NCI-H460 (cell line): Measurements from ENCODE around the gene C1orf56. TPM values are rescaled to one million over a fixed set of nuclear protein-coding genes. Genes with fewer than 3 reads are reported as not detected.

Experiments used
- DNase-seq: peaks from one replicate; pipeline ENCODE4 v3.0.0-alpha.2; 2016; ENCODE audit warnings: low read depth; ENCODE audit errors: extremely low read depth
- total RNA-seq: library from RNA; depleted of rRNA; stranded (reverse); fragments of >200 nt; shearing (Covaris generic); gene quantifications from 2 replicates; pipeline ENCODE4 v1.2.3, GENCODE V29; 2014

Gene C1orf56
- total RNA-seq, 1 experiment from 2014 or later = 7.2 TPM

DNA sequence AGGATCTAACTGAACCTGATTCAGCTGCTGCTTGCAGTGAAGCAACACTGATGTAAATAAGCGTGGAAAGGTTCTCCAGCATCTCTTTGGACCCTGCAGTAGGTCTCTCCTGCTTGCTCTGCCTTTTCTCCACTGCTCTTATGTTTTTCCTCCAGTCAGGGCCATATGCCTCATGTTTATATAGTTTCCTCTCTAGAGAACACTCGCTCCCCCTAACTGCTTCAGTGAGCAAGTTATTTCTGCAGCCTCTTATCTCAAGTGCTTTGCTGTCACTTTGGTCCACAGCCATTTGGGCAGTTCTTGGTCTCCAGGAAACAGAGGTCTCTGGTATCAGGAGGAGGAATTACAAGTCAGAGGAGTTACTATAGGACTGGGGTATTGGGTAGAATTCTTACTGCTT lies 34.0 kb upstream of the C1orf56 start:
- no peak for DNase-seq

DNA sequence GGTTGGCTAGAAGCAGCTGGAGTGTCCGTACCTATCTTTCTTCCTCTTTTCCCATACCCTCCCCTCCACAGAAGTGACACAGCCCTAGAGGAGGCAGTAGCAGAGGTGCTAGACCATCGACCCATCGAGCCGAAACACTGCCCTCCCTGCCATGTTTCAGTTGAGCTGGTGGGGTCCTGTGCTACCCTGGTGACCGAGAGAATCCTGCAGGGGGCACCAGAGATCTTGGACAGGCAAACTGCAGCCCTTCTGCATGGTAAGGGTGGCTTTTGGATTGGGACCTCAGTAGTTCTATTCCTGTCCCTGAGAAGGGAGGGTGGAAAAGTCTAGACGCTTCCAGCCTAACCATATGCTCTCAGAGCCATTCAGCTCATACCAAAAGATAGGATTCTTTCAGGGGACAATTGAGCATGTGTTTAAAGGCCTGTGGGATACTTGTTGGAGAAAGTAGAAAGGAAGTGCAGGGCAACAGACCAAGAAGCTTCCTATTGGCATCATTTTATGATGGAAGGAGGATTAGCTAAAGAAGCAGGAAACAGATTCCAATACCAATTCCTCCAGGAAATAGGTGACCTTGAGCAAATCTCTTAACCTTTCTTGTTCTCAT lies 22.9 kb upstream of the C1orf56 start:
- DNase-seq = peak; percentile 70

DNA sequence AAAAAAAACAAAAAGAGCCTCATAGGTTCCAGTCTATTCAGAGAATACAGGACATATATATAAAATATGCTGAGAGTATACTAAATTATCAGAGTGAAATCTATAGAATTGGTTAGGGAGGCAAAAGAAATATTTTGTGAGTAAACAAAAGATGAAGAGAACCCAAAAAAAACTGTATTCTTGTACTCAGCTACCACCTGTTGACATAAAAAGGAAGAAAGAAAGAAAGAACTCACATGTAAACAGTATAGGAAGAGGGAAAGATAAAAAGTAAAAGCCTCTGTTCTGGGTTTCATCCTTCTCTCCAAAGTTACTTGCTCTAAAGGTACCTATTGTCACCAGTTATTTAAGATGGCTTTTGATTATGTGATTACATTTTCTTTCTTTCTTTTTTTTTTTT lies 21.1 kb upstream of the C1orf56 start:
- no peak for DNase-seq

DNA sequence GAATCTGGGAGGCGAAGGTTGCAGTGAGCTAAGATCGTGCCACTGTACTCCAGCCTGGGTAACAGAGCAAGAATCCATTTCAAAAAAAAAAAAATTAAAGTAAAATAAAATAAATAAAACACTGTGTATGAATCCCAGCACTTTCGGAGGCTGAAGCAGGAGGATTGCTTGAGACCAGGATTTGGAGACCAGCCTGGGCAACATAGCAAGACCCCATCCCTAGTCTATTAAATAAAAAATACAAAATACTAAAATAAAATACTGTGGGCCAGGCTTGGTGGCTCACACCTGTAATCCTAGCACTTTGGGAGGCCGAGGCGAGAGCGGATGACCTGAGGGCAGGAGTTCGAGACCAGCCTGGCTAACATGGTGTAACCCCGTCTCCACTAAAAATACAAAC lies 15.4 kb upstream of the C1orf56 start:
- DNase-seq = no peak

DNA sequence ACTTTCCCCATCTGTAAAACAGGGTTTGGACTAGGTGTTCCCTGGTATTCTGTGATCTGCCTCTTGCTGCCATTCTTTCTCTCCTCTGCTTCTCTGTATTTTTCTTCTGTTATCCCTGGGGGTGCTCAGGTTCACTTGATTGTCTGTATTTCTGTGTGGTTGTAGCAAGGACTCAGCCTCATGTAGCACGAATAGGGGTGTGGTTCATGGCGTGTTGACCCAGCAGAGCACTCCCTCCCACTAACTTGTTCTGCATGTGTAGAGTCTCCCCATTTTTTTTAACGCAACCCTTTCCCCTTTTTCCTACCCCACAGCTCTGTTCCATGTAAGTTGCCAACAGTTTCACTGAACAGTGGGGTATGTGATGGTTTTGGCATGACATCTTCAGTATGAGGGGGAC lies 12.4 kb upstream of the C1orf56 start:
- DNase-seq = no peak

DNA sequence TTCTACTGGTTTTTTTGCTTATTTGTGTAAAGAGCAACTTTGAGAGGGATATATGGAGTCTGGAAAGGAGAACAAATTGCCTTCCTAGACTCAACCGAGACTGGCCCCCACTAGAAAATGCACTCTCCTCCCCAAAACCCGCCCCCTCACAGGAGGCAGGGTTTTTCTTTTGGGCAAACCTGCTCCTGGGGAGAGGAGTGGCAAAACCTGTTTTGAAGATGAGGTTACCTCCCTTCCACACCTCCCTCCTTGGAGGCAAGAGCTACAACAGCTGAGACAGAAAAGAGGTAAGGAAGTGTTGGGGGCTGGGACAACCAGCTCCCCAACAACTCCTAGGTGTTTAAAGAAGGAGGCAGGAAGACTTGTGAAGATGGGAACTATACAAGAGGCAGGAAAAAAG lies 11.2 kb upstream of the C1orf56 start, which contains the start of gene BNIPL:
Gene BNIPL, plus strand, starts transcription at position 231 of the 400 bp plus-strand sequence. Its CDS starts 140 bp downstream, at position 371.
- DNase-seq = no peak

DNA sequence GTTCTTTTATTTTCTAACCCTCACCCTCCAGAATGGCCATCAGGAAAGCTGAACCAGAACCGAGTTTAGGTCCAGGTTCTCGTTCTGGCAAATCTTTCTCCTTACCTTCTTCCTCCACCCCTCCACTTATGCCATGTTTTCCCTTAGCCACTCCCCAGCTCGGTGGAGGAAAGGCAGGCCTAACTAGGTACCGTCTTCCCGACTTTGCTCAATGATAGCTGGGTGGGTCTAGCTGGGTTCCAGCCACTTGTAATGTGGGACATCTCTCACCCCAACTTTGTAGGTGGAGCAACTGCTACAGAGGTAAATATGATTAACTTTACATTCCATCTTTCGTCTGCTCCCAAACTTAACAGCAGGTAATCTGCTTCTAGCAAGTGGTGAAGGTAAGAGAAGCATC lies 10.5 kb upstream of the C1orf56 start:
- no peak for DNase-seq

DNA sequence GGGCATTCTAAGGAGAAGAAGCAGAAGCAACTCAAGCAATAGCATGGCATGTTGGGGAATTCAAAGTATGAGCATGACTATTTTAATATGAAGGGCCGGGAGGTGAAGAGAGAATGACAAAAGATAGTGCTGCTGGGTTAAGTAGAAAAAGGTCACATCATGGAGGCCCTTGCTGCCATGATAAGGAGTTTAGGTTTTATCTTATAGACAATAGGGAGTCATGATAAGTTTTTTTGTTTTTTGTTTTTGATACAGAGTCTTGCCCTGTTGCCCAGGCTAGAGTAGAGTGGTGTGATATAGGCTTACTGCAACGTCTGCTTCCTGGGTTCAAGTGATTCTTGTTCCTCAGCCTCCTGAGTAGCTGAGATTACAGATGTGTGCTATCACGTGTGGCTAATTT lies 8.0 kb upstream of the C1orf56 start:
- no peak for DNase-seq

DNA sequence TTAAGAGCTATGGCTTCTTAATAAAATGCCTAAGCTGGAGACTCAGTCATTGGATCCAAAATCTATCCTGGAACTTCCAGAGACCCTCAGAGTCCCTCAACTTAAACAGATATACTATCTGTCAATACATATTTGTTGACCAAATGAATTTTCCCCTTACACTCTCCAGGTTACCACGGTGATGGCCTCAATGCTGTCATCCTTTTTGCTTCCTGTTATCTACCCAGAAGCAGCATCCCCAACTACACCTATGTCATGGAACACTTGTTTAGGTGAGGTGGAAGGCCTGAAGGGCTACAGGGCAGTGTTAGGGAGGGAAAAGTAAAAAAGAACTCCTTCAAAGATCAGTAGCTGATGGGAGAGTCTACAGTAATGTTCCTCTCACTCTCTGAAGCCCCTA lies 4.4 kb upstream of the C1orf56 start:
- DNase-seq = no peak

DNA sequence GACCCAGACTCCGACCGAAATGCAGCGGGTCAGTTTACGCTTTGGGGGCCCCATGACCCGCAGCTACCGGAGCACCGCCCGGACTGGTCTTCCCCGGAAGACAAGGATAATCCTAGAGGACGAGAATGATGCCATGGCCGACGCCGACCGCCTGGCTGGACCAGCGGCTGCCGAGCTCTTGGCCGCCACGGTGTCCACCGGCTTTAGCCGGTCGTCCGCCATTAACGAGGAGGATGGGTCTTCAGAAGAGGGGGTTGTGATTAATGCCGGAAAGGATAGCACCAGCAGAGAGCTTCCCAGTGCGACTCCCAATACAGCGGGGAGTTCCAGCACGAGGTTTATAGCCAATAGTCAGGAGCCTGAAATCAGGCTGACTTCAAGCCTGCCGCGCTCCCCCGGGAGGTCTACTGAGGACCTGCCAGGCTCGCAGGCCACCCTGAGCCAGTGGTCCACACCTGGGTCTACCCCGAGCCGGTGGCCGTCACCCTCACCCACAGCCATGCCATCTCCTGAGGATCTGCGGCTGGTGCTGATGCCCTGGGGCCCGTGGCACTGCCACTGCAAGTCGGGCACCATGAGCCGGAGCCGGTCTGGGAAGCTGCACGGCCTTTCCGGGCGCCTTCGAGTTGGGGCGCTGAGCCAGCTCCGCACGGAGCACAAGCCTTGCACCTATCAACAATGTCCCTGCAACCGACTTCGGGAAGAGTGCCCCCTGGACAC lies 534 bp downstream of the C1orf56 start:
- peak; percentile 62 for DNase-seq

DNA sequence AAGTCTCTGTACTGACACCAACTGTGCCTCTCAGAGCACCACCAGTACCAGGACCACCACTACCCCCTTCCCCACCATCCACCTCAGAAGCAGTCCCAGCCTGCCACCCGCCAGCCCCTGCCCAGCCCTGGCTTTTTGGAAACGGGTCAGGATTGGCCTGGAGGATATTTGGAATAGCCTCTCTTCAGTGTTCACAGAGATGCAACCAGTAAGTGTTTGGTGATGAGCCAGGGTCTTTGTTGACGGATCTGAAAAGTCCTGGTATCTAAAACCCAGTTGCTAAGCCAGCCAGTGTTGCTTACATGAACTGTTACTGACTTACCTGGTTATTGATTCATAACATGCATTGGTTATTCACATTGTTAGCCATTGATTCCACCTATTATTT lies 1.1 kb downstream of the C1orf56 start:
- DNase-seq = no peak

DNA sequence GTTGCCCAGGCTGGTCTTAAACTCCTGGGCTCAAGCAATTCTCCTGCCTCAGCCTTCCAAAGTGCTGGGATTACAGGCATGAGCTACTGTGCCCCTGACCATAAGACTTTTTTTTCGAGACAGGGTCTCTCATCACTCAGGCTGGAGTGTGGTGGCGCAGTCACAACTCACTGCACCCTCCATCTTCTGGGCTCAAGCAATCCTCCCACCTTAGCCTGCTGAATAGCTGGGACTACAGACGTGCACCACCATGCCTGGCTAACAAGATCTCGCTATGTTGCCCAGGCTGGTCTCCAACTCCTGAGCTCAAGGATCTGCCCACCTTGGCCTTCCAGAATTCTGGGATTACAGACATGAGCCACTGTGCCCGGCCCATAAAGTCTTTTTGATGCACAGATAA lies 1.9 kb downstream of the C1orf56 start:
- no peak for DNase-seq

DNA sequence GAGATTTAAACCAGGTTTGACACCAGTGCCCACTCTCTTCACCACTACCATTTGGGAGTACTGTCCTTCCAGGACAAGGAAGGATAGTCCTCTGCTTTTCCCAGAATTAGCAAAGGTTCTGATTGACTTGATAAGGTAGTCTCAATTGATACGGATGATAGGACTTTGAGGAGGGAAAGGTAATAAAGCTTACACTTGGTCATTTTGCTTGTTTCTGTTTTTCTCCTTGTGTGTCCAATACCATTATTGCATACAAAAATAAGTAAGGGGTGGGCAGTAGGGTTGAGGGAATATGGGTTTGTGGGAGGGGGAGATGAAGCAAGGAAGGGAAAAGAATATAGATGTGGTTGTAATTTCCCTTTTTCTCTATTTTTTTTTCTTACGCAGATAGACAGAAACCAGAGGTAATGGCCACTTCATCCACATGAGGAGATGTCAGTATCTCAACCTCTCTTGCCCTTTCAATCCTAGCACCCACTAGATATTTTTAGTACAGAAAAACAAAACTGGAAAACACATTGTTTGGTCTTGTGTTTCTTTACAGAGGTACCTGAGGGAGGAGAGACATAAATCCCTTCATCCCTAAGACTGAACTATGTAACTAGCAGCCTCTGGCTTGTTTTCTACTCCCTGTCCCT lies 2.6 kb downstream of the C1orf56 start:
- DNase-seq = no peak

DNA sequence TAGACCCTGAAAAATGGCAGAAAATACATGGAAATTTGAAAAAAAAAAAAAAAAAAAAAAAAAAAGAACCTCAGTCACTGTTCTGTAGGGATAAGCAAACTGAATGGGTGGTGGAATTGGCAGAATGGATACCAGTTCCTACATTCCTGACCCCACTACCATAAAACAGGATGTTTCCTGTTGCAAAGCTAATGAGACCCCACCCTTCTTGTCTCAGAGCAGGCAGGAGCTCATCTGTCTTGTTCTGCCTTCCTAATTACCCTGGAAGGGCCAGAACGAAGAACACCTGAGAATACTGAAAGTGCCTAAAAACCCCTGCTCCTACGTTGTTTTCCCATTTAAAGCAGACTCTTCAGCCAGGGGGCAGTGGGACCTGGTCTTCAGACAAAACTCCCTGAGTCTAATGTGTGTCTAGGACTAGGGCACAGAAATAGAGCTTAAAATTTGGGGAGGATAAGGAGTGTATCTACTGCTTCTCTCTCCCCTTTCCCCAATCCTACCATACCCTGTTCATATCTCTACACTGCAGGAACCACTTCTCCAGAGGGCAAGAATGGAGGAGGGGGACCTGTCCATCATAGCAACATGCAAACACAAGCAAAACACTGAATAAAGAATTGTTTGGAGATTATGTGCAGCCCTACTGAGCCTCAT lies 3.9 kb downstream of the C1orf56 start:
- no peak for DNase-seq

DNA sequence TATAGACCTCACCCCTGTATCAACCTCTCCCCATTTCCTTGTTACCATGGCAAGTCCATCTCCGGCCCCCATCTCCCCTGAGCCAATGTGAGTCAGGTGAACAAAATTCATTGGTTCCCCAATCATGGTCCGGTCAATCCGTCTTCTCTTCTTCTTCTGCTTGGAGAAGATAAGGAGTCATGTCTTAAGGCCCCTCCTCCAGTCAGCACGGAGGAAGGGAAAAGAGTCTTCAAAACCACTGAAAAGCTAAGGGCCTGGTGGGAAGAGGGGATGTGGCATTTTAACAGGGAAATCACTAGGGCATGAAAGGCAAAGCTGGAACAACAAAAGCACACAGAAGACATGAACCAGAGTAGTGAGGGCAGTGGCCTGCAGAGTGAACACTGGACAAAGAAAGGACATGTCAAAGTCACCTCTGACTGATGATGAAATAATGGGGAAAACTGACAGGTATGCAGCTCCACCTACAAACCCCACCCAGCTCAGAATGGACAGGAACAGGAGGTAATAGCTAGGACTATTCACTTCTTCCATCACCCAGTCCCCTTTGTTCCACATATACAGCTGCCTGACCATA lies 7.5 kb downstream of the C1orf56 start:
- DNase-seq = no peak

DNA sequence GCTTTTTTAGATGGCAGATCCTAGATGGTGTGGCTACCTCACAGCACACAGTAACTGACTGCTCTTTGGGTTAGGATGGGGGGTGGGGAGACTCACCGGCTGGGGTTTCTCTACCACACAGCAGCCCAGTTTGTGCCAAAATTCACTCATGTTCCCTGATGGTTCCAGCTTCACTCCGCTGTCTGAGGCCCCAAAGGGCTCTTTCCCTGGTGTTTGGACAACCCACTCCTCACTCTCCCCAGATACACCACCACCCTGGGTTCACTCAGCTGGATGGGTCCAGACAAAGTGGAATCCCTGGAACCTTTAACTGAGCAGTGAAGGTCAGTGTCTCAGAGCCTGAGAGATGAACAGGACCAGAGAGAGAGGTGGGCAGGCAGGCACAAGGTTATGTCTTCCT lies 8.0 kb downstream of the C1orf56 start:
- DNase-seq = no peak

DNA sequence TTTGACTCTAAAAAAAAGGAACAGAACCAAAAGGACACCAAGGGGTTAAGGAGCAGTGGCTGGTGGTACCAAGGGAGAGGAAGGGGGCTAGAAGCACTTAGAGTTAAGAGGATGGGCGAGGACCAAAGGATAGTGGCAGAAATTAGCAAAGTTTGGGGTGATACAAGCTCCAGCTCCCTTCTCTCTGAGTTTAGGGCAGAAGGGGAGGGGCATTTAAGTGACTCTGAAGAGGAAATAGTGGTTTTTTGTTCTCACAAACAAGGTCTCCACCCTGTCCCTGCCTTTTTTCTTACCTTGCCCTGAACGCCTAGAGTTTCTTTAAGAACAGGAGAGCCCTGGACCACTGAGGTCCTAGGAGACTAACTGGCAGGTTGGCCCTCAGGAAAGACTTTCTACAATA lies 8.6 kb downstream of the C1orf56 start:
- no peak for DNase-seq

DNA sequence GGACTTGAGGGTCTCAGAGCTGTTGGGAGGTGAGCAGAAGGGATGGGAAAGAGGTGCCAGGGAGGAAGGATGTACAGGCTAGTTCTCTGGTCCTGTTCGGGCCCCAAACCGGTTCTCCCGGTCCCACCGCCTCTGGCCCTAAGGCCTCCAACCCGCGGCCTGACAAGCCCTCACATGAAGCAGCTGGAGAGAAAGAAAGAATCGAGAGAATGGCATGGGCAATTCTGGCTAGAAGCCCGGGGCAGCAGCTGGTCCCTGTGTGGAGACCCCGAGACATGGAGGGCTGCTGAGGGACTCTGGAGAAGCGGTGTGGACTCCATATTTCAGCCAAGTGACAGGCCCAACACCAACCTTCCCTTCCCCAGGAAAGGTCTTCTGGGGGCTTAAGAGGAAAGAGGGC lies 11.1 kb downstream of the C1orf56 start:
- no peak for DNase-seq

DNA sequence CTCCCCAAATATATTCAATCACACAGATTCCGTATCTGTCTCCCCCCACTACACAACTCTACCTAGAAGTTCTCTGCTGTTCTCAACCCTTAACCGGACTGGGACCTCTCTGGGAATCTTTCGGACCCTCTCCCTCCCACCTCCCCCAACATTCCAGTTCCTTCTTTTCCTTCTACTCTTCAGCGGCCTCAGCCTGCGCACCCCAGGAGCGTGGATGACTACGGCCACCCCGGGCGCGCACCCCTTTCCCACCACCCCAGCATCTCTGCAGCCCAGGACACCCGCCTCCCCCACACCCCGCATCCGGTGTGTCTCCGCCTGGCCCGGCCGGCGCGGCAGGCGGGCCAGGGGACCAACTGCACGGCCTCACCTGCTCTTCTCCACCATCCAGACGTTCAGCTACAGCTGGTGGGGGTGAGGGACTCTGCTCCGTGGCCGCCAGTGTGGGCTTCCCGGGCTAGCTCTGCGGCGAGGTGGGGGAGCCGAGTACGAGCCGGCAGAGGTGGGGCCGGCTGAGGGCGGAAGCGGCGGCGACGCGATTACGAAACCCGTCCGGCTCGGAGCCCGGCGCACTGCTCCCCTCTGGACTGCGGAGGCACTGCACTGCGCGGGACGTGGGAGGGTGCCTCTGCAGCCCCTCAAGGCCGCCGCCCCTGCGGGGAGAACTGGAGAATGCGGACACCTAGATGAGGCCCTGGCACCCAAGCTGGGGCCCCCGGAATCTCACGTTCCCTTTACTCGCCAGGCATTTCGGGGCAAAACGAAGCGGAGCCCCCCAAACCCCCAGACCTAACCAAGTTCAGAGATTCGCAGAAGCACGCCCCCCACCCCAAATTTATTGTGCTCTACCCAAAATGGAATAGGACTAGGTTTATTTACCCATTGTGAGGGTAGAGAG lies 11.8 kb downstream of the C1orf56 start, which contains the start of gene CDC42SE1:
Gene CDC42SE1, minus strand, starts transcription at position 514 of the 898 bp plus-strand sequence. CDS start 3,892 bp downstream, outside the sequence.
- peak; percentile 82 for DNase-seq
